HL-60/S4 treated with phorbol 12-myristate 13-acetate at 8.2 ng/mL for 4 days and 3 days (cell line): ENCODE results near the gene RND3.

Experiments used
- in situ Hi-C: fragments of 300-500 bp; cut with MboI; formaldehyde crosslinking; loops from 2 replicates; pipeline ENCODE4 v1.15.0; 2022; ENCODE audit warnings: low sequenced_read_pairs

Gene RND3

DNA sequence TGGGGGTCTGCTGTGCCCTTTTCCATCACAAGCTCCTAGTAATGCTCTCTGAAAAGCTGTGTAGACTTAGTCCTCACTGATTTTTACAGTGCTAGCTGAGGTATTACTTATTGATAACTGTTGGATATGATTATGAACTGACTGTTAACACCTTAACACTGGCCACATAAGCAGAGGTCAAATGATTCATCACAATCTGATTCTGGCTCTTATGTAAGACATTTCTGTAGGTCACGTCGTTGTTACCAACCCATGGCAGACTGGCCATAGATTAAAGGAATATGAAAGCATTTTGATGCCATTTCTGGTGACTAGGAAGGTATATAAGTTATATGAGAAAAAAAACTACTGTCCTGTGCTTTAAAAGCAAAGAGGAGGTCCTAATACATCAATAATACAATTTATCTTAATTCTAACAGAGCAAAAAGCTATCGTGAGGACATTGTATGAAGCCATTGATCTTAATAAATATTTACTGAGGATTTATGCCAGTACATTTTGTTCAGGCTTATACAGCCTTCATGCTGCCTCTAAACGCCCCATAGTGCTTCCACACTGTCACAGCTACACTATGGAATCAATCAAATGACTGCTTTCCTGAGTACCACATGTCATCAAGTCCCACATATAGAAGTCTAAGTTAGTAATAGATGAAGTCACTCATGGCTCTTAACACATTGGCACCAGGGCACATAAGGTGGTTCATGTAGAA, 6.9 kb upstream of the RND3 start:
- in situ Hi-C loops: no loop called here

DNA sequence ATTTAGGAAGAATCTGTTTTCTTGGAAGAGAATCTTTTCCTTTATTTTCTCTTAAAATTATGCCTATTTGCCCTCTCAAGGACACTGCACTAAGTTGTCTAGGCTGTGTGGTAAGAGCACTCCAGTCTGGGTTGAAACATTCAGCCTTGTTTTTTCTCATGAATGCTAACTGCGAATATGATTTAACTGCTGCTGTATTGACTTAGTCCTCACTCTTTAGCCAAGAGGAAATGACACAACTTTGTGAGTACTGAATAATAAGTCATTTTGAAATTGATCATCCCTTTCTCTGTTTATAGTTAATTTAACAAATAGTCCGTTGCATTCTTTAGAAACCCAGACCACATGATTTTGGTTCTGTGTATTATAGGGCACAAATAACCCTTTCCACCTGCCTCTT, 4.5 kb upstream of the RND3 start:
- in situ Hi-C loops: no loop called here

- in situ Hi-C loops: no loop called here
Measured at GRCh38 chr2:150491430-150491829, 4.0 kb upstream of the RND3 start.

GRCh38 chr2:150490466-150490865, 3.0 kb upstream of the RND3 start:
- in situ Hi-C loops: no loop called here

- in situ Hi-C loops: no loop called here
Measured at GRCh38 chr2:150486539-150487484, 655 bp downstream of the RND3 start.

GRCh38 chr2:150485871-150486538, 1.5 kb downstream of the RND3 start:
- in situ Hi-C loops: no loop called here

DNA sequence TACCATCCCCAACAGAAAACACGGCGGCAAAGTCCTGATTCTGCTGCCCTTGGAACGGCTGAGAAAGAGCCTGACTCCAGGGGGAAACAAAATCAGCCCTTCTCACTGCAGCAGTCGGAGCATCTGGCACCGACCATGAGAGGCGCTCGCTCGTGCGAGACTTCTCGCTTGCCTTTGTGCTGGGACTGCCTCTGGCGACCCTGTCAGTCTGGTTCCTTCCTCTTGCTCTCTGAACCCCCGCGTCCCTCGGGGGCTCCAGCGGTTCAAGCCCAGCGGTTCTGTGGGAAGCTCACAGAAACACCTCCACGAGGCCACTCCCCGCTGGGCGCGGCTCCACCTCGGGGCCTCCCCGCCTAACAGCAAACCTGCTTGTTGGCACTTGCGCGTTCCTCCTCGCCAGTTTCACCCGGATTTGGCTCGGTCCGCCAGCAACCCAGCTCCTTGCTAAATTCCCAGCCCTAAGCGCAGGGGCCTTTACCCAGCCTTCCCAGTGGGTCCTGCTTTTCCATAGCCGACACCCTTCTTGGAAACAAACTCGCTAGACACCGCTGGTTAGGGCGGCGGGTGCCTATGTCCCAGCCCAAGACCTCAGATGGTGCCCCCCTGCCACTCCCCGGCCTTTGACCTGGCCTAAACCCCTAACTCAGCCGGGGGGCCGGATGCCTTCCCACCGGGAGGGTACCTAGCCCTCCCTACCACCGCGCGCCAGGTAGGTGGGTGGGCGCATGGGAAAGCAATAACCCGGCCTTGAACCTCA, 2.2 kb downstream of the RND3 start:
- in situ Hi-C loops: no loop called here

GRCh38 chr2:150484461-150485021, 2.9 kb downstream of the RND3 start:
- in situ Hi-C loops: no loop called here

DNA sequence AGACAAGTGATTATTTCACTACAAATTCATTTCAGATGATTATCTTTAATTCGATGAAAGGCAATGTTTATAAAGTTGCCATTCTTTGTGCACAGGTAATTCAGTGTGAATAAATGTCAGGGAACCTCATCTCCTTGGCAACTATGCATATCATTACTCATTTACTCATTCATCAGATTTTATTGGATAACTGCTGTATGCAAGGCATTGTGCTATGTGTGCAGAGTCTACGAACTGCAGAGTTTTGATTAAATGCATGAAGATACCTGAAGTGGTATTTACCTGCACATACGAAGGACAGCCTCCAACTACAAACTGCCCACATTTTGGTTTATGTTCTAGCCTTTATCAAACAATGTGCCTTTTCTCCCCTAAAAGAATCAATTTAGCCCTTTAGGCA, 3.5 kb downstream of the RND3 start:
- in situ Hi-C loops: no loop called here

DNA sequence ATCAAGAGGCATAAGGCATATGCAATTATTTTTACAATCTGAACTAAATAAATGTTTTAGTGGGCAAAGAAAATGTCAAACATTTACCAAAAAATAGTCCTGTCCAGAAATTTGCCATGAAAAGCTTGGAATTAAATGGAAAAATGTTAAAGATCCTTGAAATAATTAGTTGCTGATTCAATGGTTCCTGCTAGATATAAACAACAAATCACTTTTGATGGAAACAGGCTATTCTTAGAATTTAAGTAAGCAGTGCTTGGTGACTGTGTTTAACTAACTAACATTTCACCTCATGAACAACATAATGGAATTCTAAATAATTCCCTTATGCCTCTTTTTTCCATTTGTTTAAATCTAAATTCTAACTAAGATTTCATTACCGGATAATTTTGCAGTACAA, 3.9 kb downstream of the RND3 start:
- in situ Hi-C loops: no loop called here

GRCh38 chr2:150482667-150483400, 4.6 kb downstream of the RND3 start:
- in situ Hi-C loops: no loop called here

DNA sequence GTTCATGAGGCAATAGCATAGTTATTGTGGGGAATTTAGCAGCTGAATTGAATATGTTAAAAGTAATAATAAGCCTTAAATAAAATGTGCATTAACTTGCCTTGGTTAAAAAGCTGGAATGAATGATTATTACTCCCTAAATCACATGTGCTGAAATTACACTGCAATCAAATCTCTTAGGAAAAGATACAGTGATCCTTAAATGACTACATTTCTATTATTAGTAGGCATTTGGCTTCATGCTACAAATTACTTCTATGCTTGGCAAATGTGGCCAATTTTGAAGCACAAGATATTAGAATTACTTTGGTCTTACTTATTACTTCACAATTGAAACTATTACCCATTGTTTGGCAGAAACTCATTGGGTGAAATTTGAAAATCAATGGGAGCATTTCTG, 5.4 kb downstream of the RND3 start:
- in situ Hi-C loops: no loop called here

GRCh38 chr2:150480971-150481830, 6.3 kb downstream of the RND3 start:
- in situ Hi-C loops: no loop called here

GRCh38 chr2:150480241-150480640, 7.2 kb downstream of the RND3 start:
- in situ Hi-C loops: no loop called here

DNA sequence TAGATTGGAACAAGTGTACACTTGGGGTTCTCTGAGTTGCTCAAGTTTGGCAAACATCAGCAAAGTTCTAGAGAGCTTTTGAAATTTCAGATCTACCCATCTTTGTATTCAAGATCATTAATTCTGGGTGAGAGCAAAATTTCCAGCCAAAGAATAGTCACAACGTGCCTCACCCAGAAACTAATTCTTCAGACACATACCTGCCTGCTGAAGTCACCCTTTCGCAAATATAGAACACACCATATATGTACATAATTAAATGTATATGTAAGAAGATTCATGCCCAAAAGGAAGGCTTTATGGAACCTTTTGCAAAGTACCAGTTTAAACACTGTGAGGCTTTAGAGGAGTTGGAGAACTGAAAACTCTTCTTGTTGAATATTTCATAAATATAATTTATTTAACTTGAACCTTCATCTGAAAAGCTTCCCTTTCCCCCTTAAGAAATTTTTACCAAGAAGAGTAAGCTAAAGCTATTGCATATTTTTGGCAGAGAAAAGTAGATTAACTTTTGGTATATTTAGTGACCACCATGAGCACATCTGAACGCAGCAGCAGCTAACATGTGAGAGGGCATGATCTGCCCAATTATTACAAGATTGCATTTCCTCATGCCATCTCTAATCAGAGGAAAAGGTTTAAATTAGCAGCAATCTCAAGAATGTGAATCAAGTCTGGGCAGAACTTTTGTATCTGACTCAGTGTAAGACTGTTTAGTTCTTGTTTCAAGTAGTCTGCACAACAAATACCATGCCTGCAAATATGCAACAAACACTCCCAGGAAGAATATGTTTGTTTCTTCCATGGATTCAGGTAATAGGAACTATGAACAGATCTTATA, 8.2 kb downstream of the RND3 start:
- in situ Hi-C loops: no loop called here

GRCh38 chr2:150478200-150478974, 9.1 kb downstream of the RND3 start:
- in situ Hi-C loops: no loop called here

- in situ Hi-C loops: no loop called here
Measured at GRCh38 chr2:150477347-150477746, 10.1 kb downstream of the RND3 start.
